GM23338 (cell line): Measurements from ENCODE around the gene F3. TPM values are rescaled to one million over a fixed set of nuclear protein-coding genes. Genes with fewer than 3 reads are reported as not detected.

ENCODE experiments used
- ATAC-seq: fragments of 200-7000 bp; cut with Tn5 transposase; 3 replicates; pipeline ENCODE4 v1.9.1; 2020
- DNase-seq: peaks from one replicate; pipeline ENCODE4 v3.0.0-alpha.2; 2015; ENCODE audit warnings: low spot score
- H2AFZ ChIP-seq: fragments of 200-600 bp; sonication (generic); 2 replicates; pipeline ENCODE4 v1.8.0; 2016; ENCODE audit warnings: antibody characterized with exemption, mild to moderate bottlenecking, moderate library complexity
- H3F3A ChIP-seq: fragments of 200-600 bp; sonication (generic); replicated peaks from 2 replicates; pipeline ENCODE4 v1.8.0; 2017; ENCODE audit warnings: antibody characterized with exemption, mixed run types, low read depth
- H3K27ac ChIP-seq: fragments of 200-600 bp; sonication (generic); 2 replicates; pipeline ENCODE4 v1.6.1; 2016; ENCODE audit warnings: low read depth
- H3K27me3 ChIP-seq: fragments of 200-600 bp; sonication (generic); 2 replicates; pipeline ENCODE4 v1.8.0; 2016; ENCODE audit warnings: mild to moderate bottlenecking, mixed run types, moderate library complexity; ENCODE audit not compliant: insufficient read depth
- H3K36me3 ChIP-seq: fragments of 200-600 bp; sonication (generic); 2 replicates; pipeline ENCODE4 v1.8.0; 2016; ENCODE audit warnings: mild to moderate bottlenecking; ENCODE audit not compliant: insufficient read depth
- H3K4me1 ChIP-seq: fragments of 200-600 bp; sonication (generic); 2 replicates; pipeline ENCODE4 v1.8.0; 2016; ENCODE audit warnings: mild to moderate bottlenecking, moderate library complexity; ENCODE audit not compliant: insufficient read depth
- H3K4me2 ChIP-seq: fragments of 200-600 bp; sonication (generic); 2 replicates; pipeline ENCODE4 v1.7.1; 2017; ENCODE audit warnings: mixed run types
- H3K4me3 ChIP-seq: fragments of 200-600 bp; sonication (generic); 2 replicates; pipeline ENCODE4 v1.6.1; 2016; ENCODE audit warnings: mixed run types
- H3K79me2 ChIP-seq: fragments of 200-600 bp; sonication (generic); replicated peaks from 2 replicates; pipeline ENCODE4 v1.8.0; 2017; ENCODE audit warnings: mild to moderate bottlenecking; ENCODE audit not compliant: insufficient read depth
- H3K9me2 ChIP-seq: fragments of 200-600 bp; sonication (generic); 2 replicates; pipeline ENCODE4 v1.8.0; 2017; ENCODE audit not compliant: insufficient read depth
- H4K20me1 ChIP-seq: fragments of 200-600 bp; sonication (generic); replicated peaks from 2 replicates; pipeline ENCODE4 v1.8.0; 2017; ENCODE audit warnings: mild to moderate bottlenecking; ENCODE audit not compliant: insufficient read depth
- H3K27ac Mint-ChIP-seq: 2 replicates; pipeline ENCODE4 v1.8.0; 2020; ENCODE audit warnings: inconsistent platforms, mild to moderate bottlenecking, moderate library complexity, mixed read lengths
- H3K27me3 Mint-ChIP-seq: 3 replicates; pipeline ENCODE4 v1.8.0; 2022; ENCODE audit warnings: low read depth, mild to moderate bottlenecking, moderate library complexity, mixed read lengths, inconsistent platforms; ENCODE audit not compliant: insufficient read depth, poor library complexity
- H3K36me3 Mint-ChIP-seq: 3 replicates; pipeline ENCODE4 v1.8.0; 2021; ENCODE audit warnings: low read depth, mild to moderate bottlenecking, inconsistent platforms, moderate library complexity, mixed read lengths
- H3K4me1 Mint-ChIP-seq: 3 replicates; pipeline ENCODE4 v1.8.0; 2020; ENCODE audit warnings: mild to moderate bottlenecking, inconsistent platforms, mixed read lengths
- H3K4me3 Mint-ChIP-seq: 3 replicates; pipeline ENCODE4 v1.8.0; 2021; ENCODE audit warnings: moderate library complexity, mild to moderate bottlenecking, inconsistent platforms, mixed read lengths
- H3K9me3 Mint-ChIP-seq: 3 replicates; pipeline ENCODE4 v1.8.0; 2020; ENCODE audit warnings: moderate library complexity, mild to moderate bottlenecking, inconsistent platforms, mixed read lengths
- CTCF ChIP-seq, 2 experiments: fragments of 200-600 bp in 1 of 2; sonication (generic) in 1 of 2; conservative IDR thresholded peaks; 2 replicates each; pipeline versions ENCODE4 v1.5.1 to v1.6.1; 2016 to 2017; ENCODE audit warnings: antibody characterized with exemption in 2 of 2, low read depth in 2 of 2, mild to moderate bottlenecking in 2 of 2, moderate library complexity in 1 of 2
- EZH2 ChIP-seq: fragments of 200-600 bp; sonication (generic); IDR thresholded peaks from one replicate; pipeline ENCODE4 v1.8.0; 2017; ENCODE audit warnings: antibody characterized with exemption, mild to moderate bottlenecking, low read depth; ENCODE audit not compliant: unreplicated experiment
- JUNB ChIP-seq: IDR thresholded peaks from one replicate; pipeline ENCODE4 v1.6.1; 2016; ENCODE audit warnings: antibody characterized with exemption; ENCODE audit not compliant: unreplicated experiment
- NANOG ChIP-seq: IDR thresholded peaks from 2 replicates; pipeline ENCODE4 v1.6.1; 2016; ENCODE audit warnings: antibody characterized with exemption, borderline replicate concordance
- POLR2AphosphoS5 ChIP-seq: IDR thresholded peaks from 2 replicates; pipeline ENCODE4 v1.6.1; 2016; ENCODE audit warnings: antibody characterized with exemption, low read depth
- STAT1 ChIP-seq: IDR thresholded peaks from one replicate; pipeline ENCODE4 v1.6.1; 2016; ENCODE audit warnings: antibody characterized with exemption; ENCODE audit not compliant: unreplicated experiment
- ZNF114 ChIP-seq: fragments of 250-450 bp; sonication (Bioruptor Pico); IDR thresholded peaks from 2 replicates; pipeline ENCODE4 v1.5.0; 2020; ENCODE audit warnings: mild to moderate bottlenecking, moderate library complexity
- ZNF331 ChIP-seq: fragments of 250-450 bp; sonication (Bioruptor Pico); IDR thresholded peaks from 2 replicates; pipeline ENCODE4 v1.5.0; 2020; ENCODE audit warnings: low read depth, mild to moderate bottlenecking, moderate library complexity
- polyA plus RNA-seq: library from polyadenylated mRNA; unstranded; fragments of >200 nt; fragmentation: Nextera tagmentation; extraction: Ambion mirVana; gene quantifications from 2 replicates; pipeline ENCODE4 v1.2.1, GENCODE V29; 2016
- total RNA-seq: library from RNA; depleted of rRNA; stranded (reverse); fragments of >200 nt; shearing (Covaris generic); gene quantifications from 2 replicates; pipeline ENCODE4 v1.2.3, GENCODE V29; 2014
- TF ChIP-seq, protein P1 (sequence below): fragments of 250-450 bp; sonication (Bioruptor Pico); IDR thresholded peaks from 2 replicates; pipeline ENCODE4 v1.5.0; 2020; ENCODE audit warnings: mild to moderate bottlenecking, moderate library complexity

The F3 gene
- total and polyA plus RNA-seq, 2 experiments from 2014 or later, result 6.9 to 9.7 TPM

GRCh38 chr1:94565901-94566300 is 24.3 kb upstream of the F3 start:
- Histone ChIP-seq H3K9me2 (no peaks in the 10 kb centered on the region), H3K4me1 (no peaks in the 10 kb centered on the region), H3K27ac (no peak overlapping the region), H3F3A (no peaks in the 10 kb centered on the region), H3K4me2 (no peak overlapping the region), H3K4me3 (no peak overlapping the region), H3K27me3 (no peaks in the 10 kb centered on the region), H4K20me1 (no peaks in the 10 kb centered on the region), H3K79me2 (no peaks in the 10 kb centered on the region), H2AFZ (no peak overlapping the region), H3K36me3 (no peaks in the 10 kb centered on the region)
- H3K9me3 Mint-ChIP-seq, result no peaks in the 10 kb centered on the region
- H3K36me3 Mint-ChIP-seq, result no peaks in the 10 kb centered on the region; the same call in 1 of the 3 replicates
- DNase-seq (no peak), ATAC-seq (no peak)
- H3K27ac Mint-ChIP-seq, result no peak overlapping the region
- no peaks in the 10 kb centered on the region; the same call in 1 of the 3 replicates for H3K4me1 Mint-ChIP-seq
- H3K4me3 Mint-ChIP-seq, result no peak overlapping the region
- TF ChIP-seq NANOG (no peak), ZNF114 (CRISPR knock-in tag) (no peak), CTCF (conservative IDR thresholded peaks at IDR 0.05; ENCODE audit: low read depth in 2 of 2) (no peak), ZNF331 (CRISPR knock-in tag) (no peak), JUNB (no peak), POLR2AphosphoS5 (no peak), STAT1 (no peak), EZH2 (no peak)
- TF ChIP-seq, protein P1, sequence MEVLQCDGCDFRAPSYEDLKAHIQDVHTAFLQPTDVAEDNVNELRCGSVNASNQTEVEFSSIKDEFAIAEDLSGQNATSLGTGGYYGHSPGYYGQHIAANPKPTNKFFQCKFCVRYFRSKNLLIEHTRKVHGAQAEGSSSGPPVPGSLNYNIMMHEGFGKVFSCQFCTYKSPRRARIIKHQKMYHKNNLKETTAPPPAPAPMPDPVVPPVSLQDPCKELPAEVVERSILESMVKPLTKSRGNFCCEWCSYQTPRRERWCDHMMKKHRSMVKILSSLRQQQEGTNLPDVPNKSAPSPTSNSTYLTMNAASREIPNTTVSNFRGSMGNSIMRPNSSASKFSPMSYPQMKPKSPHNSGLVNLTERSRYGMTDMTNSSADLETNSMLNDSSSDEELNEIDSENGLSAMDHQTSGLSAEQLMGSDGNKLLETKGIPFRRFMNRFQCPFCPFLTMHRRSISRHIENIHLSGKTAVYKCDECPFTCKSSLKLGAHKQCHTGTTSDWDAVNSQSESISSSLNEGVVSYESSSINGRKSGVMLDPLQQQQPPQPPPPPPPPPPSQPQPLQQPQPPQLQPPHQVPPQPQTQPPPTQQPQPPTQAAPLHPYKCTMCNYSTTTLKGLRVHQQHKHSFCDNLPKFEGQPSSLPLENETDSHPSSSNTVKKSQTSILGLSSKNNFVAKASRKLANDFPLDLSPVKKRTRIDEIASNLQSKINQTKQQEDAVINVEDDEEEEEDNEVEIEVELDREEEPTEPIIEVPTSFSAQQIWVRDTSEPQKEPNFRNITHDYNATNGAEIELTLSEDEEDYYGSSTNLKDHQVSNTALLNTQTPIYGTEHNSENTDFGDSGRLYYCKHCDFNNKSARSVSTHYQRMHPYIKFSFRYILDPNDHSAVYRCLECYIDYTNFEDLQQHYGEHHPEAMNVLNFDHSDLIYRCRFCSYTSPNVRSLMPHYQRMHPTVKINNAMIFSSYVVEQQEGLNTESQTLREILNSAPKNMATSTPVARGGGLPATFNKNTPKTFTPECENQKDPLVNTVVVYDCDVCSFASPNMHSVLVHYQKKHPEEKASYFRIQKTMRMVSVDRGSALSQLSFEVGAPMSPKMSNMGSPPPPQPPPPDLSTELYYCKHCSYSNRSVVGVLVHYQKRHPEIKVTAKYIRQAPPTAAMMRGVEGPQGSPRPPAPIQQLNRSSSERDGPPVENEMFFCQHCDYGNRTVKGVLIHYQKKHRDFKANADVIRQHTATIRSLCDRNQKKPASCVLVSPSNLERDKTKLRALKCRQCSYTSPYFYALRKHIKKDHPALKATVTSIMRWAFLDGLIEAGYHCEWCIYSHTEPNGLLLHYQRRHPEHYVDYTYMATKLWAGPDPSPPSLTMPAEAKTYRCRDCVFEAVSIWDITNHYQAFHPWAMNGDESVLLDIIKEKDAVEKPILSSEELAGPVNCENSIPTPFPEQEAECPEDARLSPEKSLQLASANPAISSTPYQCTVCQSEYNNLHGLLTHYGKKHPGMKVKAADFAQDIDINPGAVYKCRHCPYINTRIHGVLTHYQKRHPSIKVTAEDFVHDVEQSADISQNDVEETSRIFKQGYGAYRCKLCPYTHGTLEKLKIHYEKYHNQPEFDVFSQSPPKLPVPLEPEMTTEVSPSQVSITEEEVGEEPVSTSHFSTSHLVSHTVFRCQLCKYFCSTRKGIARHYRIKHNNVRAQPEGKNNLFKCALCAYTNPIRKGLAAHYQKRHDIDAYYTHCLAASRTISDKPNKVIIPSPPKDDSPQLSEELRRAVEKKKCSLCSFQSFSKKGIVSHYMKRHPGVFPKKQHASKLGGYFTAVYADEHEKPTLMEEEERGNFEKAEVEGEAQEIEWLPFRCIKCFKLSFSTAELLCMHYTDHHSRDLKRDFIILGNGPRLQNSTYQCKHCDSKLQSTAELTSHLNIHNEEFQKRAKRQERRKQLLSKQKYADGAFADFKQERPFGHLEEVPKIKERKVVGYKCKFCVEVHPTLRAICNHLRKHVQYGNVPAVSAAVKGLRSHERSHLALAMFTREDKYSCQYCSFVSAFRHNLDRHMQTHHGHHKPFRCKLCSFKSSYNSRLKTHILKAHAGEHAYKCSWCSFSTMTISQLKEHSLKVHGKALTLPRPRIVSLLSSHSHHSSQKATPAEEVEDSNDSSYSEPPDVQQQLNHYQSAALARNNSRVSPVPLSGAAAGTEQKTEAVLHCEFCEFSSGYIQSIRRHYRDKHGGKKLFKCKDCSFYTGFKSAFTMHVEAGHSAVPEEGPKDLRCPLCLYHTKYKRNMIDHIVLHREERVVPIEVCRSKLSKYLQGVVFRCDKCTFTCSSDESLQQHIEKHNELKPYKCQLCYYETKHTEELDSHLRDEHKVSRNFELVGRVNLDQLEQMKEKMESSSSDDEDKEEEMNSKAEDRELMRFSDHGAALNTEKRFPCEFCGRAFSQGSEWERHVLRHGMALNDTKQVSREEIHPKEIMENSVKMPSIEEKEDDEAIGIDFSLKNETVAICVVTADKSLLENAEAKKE (CRISPR knock-in tag), result no peak
- H3K27me3 Mint-ChIP-seq, result no peaks in the 10 kb centered on the region
